ENCODE results near the gene RELT. TPM values are rescaled to one million over a fixed set of nuclear protein-coding genes. Genes with fewer than 3 reads are reported as not detected.

RELT gene
- total RNA-seq, 1 experiment from 2014 or later = 10.2 TPM

DNA sequence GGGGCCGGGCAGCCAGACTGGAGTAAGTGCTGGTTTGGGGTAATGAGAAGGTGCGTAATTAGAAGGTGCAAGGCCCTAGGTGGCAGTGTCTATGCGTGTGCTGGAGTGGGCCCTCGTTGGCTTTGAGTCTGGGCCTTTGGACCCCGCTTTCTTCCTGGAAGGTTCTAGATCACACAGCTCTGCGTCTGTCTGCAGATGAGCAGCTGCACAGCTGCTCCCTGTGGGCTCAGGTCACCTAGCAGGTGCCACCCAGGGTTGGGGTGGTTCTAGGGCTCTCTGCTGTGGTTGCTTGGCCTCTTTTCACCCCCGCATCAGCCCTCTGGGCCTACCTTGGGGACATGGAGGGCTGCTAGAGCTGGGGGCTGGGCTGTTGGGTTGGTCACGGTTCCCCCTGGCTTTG, 10.3 kb downstream of the RELT start:
- Histone ChIP-seq H4K8ac (replicated peaks; ENCODE audit: insufficient read length, low read depth, low read length) (no peak overlapping the region), H2AFZ (ENCODE audit: low read length) (no peak overlapping the region), H4K20me1 (ENCODE audit: control insufficient read depth, insufficient read depth, insufficient read length) (no peaks in the 10 kb centered on the region), H2BK12ac (ENCODE audit: insufficient read length, low read depth, low read length) (no peak overlapping the region), H4K5ac (ENCODE audit: insufficient read length, low read depth, low read length) (no peak overlapping the region), H3K9me3 (ENCODE audit: control insufficient read depth, low read depth, low read length) (no peaks in the 10 kb centered on the region), H3K9ac (ENCODE audit: extremely low read depth, insufficient read length, low read length) (no peak overlapping the region), H3K79me1 (ENCODE audit: insufficient read depth, low read depth, low read length, poor library complexity, severe bottlenecking) (no peaks in the 10 kb centered on the region), H2AK5ac (ENCODE audit: insufficient read length, low read length) (no peak overlapping the region), H2BK15ac (ENCODE audit: low read depth, low read length) (no peak overlapping the region), H3K23ac (ENCODE audit: insufficient read length, low read depth, low read length) (no peak overlapping the region), H2BK120ac (ENCODE audit: low read depth, low read length, poor library complexity, severe bottlenecking) (no peak overlapping the region), H3K23me2 (ENCODE audit: insufficient read length, low read depth, low read length, poor library complexity, severe bottlenecking) (no peaks in the 10 kb centered on the region), H4K91ac (ENCODE audit: insufficient read length, low read depth, low read length) (no peak overlapping the region), H3K27ac (ENCODE audit: insufficient read length, low read depth, low read length) (no peak overlapping the region), H2BK5ac (ENCODE audit: insufficient read length, low read length) (no peak overlapping the region), H3K14ac (ENCODE audit: insufficient read depth, low read length) (no peak overlapping the region), H2BK20ac (ENCODE audit: low read depth, low read length, poor library complexity, severe bottlenecking) (no peak overlapping the region), H3K4me2 (ENCODE audit: insufficient read depth, insufficient read length, low read length) (no peak overlapping the region), H3T11ph (ENCODE audit: low read length) (no peak overlapping the region), H3K79me2 (ENCODE audit: insufficient read depth, low read length) (no peaks in the 10 kb centered on the region), H3K4me1 (ENCODE audit: insufficient read depth, low read length) (no peaks in the 10 kb centered on the region), H3K18ac (ENCODE audit: insufficient read length, low read depth, low read length) (no peak overlapping the region), H3K4ac (ENCODE audit: low read depth, low read length) (no peak overlapping the region), H3K56ac (ENCODE audit: insufficient read length, low read depth, low read length) (no peak overlapping the region), H3K27me3 (ENCODE audit: insufficient read depth, low read length) (no peaks in the 10 kb centered on the region)
- no peaks in the 10 kb centered on the region; the same call in 1 of the 2 replicates for H3K27me3 Mint-ChIP-seq (ENCODE audit: low read depth)
- no peaks in the 10 kb centered on the region for H3K9me3 Mint-ChIP-seq
- peaks cover 0 to 2% (median 0%) of the 10 kb centered on the region in 3 experiments; a peak in 2 of 7 replicates for H3K36me3 Mint-ChIP-seq (ENCODE audit: insufficient read depth in 1 of 3, low read depth in 3 of 3)
- WGBS (ENCODE audit: extremely low coverage, insufficient read length, low lambda C conversion rate) = no CpG with 5 or more reads among the region's 8 CpGs
- peaks cover 31 to 47% of the 10 kb centered on the region in 2 experiments for H3K4me1 Mint-ChIP-seq
- DNase-seq = no peak
- H3K27ac Mint-ChIP-seq = peak overlapping the region in 2 of 3 experiments; percentile 73 to 77; a peak in 3 of 7 replicates
- TF ChIP-seq, protein P1, sequence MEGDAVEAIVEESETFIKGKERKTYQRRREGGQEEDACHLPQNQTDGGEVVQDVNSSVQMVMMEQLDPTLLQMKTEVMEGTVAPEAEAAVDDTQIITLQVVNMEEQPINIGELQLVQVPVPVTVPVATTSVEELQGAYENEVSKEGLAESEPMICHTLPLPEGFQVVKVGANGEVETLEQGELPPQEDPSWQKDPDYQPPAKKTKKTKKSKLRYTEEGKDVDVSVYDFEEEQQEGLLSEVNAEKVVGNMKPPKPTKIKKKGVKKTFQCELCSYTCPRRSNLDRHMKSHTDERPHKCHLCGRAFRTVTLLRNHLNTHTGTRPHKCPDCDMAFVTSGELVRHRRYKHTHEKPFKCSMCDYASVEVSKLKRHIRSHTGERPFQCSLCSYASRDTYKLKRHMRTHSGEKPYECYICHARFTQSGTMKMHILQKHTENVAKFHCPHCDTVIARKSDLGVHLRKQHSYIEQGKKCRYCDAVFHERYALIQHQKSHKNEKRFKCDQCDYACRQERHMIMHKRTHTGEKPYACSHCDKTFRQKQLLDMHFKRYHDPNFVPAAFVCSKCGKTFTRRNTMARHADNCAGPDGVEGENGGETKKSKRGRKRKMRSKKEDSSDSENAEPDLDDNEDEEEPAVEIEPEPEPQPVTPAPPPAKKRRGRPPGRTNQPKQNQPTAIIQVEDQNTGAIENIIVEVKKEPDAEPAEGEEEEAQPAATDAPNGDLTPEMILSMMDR (conservative IDR thresholded peaks at IDR 0.05) = no peak
- no peak overlapping the region for H3K4me3 Mint-ChIP-seq

All from H9 (cell line).